ENCODE measurements around the gene CRABP1. TPM values are rescaled to one million over a fixed set of nuclear protein-coding genes. Genes with fewer than 3 reads are reported as not detected.

Gene CRABP1
- total RNA-seq, 1 experiment from 2014 or later, result 0.47 TPM

GRCh38 chr15:78324144-78324543 is 16.0 kb upstream of the CRABP1 start:
- RAD21 ChIA-PET (ENCODE audit: low non-redundant PET in 1 of 2, low total read pairs in 2 of 2, uncharacterized antibody in 2 of 2, unreplicated experiment in 2 of 2), result no interaction called here
- H3K4me1 ChIP-seq (ENCODE audit: control insufficient read depth in 1 of 2, insufficient read depth in 2 of 2, low read length in 2 of 2), result no peaks in the 10 kb centered on the region
- CTCF ChIA-PET, result no interaction called here
- ATAC-seq (no peak), DNase-seq (ENCODE audit: low read depth, low spot score) (no peak)
- POLR2A ChIA-PET, result no interaction called here
- no peak overlapping the region for H3K9ac ChIP-seq (ENCODE audit: low read length)
- H2AFZ ChIP-seq (ENCODE audit: low read depth, low read length, poor library complexity, severe bottlenecking), result no peak overlapping the region
- no peak overlapping the region for H3K4me2 ChIP-seq (ENCODE audit: low read length)
- H3K27ac ChIP-seq (ENCODE audit: low read depth, low read length), result no peak overlapping the region
- TF ChIP-seq SP1 (IDR thresholded peaks at IDR 0.05; ENCODE audit: low read depth) (no peak), EGR1 (IDR thresholded peaks at IDR 0.05; ENCODE audit: low read depth) (no peak), RAD21 (IDR thresholded peaks at IDR 0.05; ENCODE audit: low read depth) (no peak), ATF3 (IDR thresholded peaks at IDR 0.05) (no peak), TCF7L2 (IDR thresholded peaks at IDR 0.05; ENCODE audit: borderline replicate concordance, extremely low read depth, insufficient read depth, insufficient read length) (no peak)
- intact Hi-C loops (cut with micrococcal nuclease), result no loop called here
- no peaks in the 10 kb centered on the region for H3K9me3 ChIP-seq (ENCODE audit: control insufficient read depth in 1 of 2, insufficient read depth in 1 of 2, low read depth in 1 of 2, low read length in 2 of 2)
- no peaks in the 10 kb centered on the region for H3K36me3 ChIP-seq (ENCODE audit: control insufficient read depth in 1 of 2, insufficient read depth in 2 of 2, low read length in 2 of 2)
- no TSS peak for BruUV-seq (replicated peaks)
- H3K27me3 ChIP-seq (ENCODE audit: insufficient read depth, low read length), result no peaks in the 10 kb centered on the region
- H4K20me1 ChIP-seq (ENCODE audit: insufficient read depth), result no peaks in the 10 kb centered on the region
- H3K4me3 ChIP-seq (replicated peaks in 1 of 2; ENCODE audit: low read depth in 1 of 2, low read length in 2 of 2), result no peak overlapping the region
- no peaks in the 10 kb centered on the region for H3K9me2 ChIP-seq (ENCODE audit: insufficient read depth)
- H3K79me2 ChIP-seq (ENCODE audit: insufficient read depth, low read length), result no peaks in the 10 kb centered on the region

GRCh38 chr15:78325092-78325843 is 14.9 kb upstream of the CRABP1 start:
- DNase-seq (ENCODE audit: low read depth, low spot score), result no peak
- Histone ChIP-seq H3K36me3 (ENCODE audit: control insufficient read depth in 1 of 2, insufficient read depth in 2 of 2, low read length in 2 of 2) (no peaks in the 10 kb centered on the region), H3K9ac (ENCODE audit: low read length) (no peak overlapping the region), H3K4me2 (ENCODE audit: low read length) (no peak overlapping the region), H4K20me1 (ENCODE audit: insufficient read depth) (no peaks in the 10 kb centered on the region), H3K27ac (ENCODE audit: low read depth, low read length) (no peak overlapping the region), H2AFZ (ENCODE audit: low read depth, low read length, poor library complexity, severe bottlenecking) (no peak overlapping the region), H3K9me3 (ENCODE audit: control insufficient read depth in 1 of 2, insufficient read depth in 1 of 2, low read depth in 1 of 2, low read length in 2 of 2) (no peaks in the 10 kb centered on the region), H3K4me3 (replicated peaks in 1 of 2; ENCODE audit: low read depth in 1 of 2, low read length in 2 of 2) (no peak overlapping the region), H3K79me2 (ENCODE audit: insufficient read depth, low read length) (no peaks in the 10 kb centered on the region), H3K27me3 (ENCODE audit: insufficient read depth, low read length) (no peaks in the 10 kb centered on the region), H3K4me1 (ENCODE audit: control insufficient read depth in 1 of 2, insufficient read depth in 2 of 2, low read length in 2 of 2) (peaks cover 0 to 4% of the 10 kb centered on the region in 2 experiments; a peak in 1 of 4 replicates), H3K9me2 (ENCODE audit: insufficient read depth) (no peaks in the 10 kb centered on the region)
- ChIA-PET POLR2A (no interaction called here), RAD21 (ENCODE audit: low non-redundant PET in 1 of 2, low total read pairs in 2 of 2, uncharacterized antibody in 2 of 2, unreplicated experiment in 2 of 2) (no interaction called here), CTCF (no interaction called here)
- intact Hi-C loops (cut with micrococcal nuclease), result no loop called here
- no TSS peak for BruUV-seq (replicated peaks)
- ATAC-seq, result peak; percentile 38; the same call in 1 of the 2 replicates
- no peak for TF ChIP-seq JUND (IDR thresholded peaks at IDR 0.05)
- no peak for TF ChIP-seq MAX (IDR thresholded peaks at IDR 0.05)
- TF ChIP-seq ZNF274 (IDR thresholded peaks at IDR 0.05; ENCODE audit: low read depth, low read length), result no peak
- no peak for TF ChIP-seq EZH2phosphoT487 (IDR thresholded peaks at IDR 0.05; ENCODE audit: borderline replicate concordance)
- TF ChIP-seq ZBTB33 (IDR thresholded peaks at IDR 0.05; ENCODE audit: extremely low read depth, insufficient replicate concordance, low read length), result no peak
- no peak for TF ChIP-seq ZFX (IDR thresholded peaks at IDR 0.05)
- no peak for TF ChIP-seq YY1 (IDR thresholded peaks at IDR 0.05; ENCODE audit: extremely low read depth, insufficient replicate concordance, low read depth, low read length)
- no peak for TF ChIP-seq POLR2A (IDR thresholded peaks at IDR 0.05; ENCODE audit: borderline replicate concordance, extremely low read depth, insufficient read depth, insufficient read length)
- no peak; the same call in 1 of the 2 replicates for TF ChIP-seq RAD21 (IDR thresholded peaks at IDR 0.05; ENCODE audit: low read depth)
- TF ChIP-seq SRF (IDR thresholded peaks at IDR 0.05; ENCODE audit: low read depth), result no peak
- no peak for TF ChIP-seq REST (IDR thresholded peaks at IDR 0.05; ENCODE audit: low read depth)

Measured in HCT116 (cell line).